22Rv1 (cell line): ENCODE data around the gene SND1.

Experiments used
- ZFX ChIP-seq: fragments of 450-650 bp; IDR thresholded peaks from 2 replicates; pipeline ENCODE4 v1.6.1; 2017; ENCODE audit warnings: antibody characterized with exemption, borderline replicate concordance
- TF ChIP-seq, protein P1 (sequence below): fragments of 450-650 bp; IDR thresholded peaks from 2 replicates; pipeline ENCODE4 v1.5.1; 2017; ENCODE audit warnings: mild to moderate bottlenecking

DNA sequence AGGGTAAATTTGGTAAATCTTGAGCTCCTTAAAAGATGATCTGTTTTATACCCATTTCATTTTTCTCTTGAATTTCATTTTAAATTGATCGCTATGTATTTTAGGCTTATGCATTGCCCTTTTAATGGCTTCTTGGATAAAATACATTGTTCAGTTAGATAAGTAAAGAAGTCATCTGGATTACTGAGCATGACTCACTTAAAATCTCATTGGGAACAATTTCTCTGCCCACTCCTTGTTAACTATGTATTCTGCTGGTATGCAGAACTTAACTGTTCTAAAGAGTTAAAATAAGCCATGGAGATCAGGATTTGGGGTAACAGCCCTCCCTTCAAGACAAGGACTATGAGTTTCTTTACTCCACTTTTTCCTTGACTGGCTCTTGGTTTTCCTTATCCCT lies 134.2 kb downstream of the SND1 start:
- TF ChIP-seq, protein P1, sequence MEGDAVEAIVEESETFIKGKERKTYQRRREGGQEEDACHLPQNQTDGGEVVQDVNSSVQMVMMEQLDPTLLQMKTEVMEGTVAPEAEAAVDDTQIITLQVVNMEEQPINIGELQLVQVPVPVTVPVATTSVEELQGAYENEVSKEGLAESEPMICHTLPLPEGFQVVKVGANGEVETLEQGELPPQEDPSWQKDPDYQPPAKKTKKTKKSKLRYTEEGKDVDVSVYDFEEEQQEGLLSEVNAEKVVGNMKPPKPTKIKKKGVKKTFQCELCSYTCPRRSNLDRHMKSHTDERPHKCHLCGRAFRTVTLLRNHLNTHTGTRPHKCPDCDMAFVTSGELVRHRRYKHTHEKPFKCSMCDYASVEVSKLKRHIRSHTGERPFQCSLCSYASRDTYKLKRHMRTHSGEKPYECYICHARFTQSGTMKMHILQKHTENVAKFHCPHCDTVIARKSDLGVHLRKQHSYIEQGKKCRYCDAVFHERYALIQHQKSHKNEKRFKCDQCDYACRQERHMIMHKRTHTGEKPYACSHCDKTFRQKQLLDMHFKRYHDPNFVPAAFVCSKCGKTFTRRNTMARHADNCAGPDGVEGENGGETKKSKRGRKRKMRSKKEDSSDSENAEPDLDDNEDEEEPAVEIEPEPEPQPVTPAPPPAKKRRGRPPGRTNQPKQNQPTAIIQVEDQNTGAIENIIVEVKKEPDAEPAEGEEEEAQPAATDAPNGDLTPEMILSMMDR: no peak
- no peak for TF ChIP-seq ZFX
